ENCODE measurements around the gene ERMARD. TPM values are rescaled to one million over a fixed set of nuclear protein-coding genes. Genes with fewer than 3 reads are reported as not detected.
A peak's percentile ranks its signal among the peaks of the same experiment; 100 is the strongest.

Gene ERMARD
- total RNA-seq, 1 donor from 2014 or later, result 41.5 TPM

DNA sequence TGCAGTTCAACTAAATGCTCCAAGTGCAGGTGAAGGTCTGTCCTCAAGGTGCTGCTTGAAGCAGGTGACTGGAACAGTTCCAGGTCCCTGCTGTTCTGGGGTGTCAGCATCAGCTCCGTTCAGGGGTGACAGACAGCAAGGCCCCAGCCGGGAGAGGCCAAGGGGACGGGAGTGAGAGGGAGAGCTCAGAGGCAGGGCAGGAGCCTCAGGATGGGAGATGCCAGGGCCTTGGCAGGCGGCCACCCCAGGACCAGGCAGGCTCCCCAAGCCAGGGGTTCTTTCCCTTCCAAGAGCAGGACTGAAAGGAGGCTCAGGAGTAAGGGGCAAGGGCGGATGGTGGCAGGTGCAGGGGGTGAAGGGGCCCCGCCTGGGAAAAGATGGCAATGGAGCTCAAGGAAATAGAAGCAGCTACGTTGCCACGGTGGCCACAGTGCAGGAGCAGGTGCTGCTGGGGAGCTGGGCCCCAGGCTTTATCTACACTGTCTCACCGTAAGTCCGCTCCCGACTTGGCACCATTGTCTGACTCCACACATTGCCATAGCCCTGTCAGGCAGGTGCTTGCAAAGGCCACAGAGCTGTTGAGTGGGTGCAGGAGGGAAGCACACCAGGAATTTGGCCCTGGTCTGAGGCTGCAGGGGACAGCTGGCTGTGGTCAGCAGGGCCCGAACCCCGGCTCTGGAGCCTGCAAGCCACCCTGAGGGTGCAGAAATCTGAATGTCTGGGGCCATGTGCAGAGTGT is 43.1 kb downstream of the ERMARD start:
- Histone ChIP-seq H3K4me3 (no peak overlapping the region), H3K9me3 (no peaks in the 10 kb centered on the region), H3K36me3 (no peaks in the 10 kb centered on the region), H3K27me3 (no peaks in the 10 kb centered on the region), H3K4me1 (peaks cover 14% of the 10 kb centered on the region), H3K27ac (no peak overlapping the region)
- peak; percentile 67 to 94 for DNase-seq (ENCODE audit: extremely low spot score in 2 of 2)
- intact Hi-C loops (cut with DNase I), result no loop called here
- TF ChIP-seq, protein P1, sequence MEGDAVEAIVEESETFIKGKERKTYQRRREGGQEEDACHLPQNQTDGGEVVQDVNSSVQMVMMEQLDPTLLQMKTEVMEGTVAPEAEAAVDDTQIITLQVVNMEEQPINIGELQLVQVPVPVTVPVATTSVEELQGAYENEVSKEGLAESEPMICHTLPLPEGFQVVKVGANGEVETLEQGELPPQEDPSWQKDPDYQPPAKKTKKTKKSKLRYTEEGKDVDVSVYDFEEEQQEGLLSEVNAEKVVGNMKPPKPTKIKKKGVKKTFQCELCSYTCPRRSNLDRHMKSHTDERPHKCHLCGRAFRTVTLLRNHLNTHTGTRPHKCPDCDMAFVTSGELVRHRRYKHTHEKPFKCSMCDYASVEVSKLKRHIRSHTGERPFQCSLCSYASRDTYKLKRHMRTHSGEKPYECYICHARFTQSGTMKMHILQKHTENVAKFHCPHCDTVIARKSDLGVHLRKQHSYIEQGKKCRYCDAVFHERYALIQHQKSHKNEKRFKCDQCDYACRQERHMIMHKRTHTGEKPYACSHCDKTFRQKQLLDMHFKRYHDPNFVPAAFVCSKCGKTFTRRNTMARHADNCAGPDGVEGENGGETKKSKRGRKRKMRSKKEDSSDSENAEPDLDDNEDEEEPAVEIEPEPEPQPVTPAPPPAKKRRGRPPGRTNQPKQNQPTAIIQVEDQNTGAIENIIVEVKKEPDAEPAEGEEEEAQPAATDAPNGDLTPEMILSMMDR (IDR thresholded peaks at IDR 0.05), result no peak
- TF ChIP-seq POLR2AphosphoS5 (IDR thresholded peaks at IDR 0.05; ENCODE audit: insufficient read depth in 1 of 2, low read depth in 1 of 2) (no peak), POLR2A (IDR thresholded peaks at IDR 0.05) (no peak)

DNA sequence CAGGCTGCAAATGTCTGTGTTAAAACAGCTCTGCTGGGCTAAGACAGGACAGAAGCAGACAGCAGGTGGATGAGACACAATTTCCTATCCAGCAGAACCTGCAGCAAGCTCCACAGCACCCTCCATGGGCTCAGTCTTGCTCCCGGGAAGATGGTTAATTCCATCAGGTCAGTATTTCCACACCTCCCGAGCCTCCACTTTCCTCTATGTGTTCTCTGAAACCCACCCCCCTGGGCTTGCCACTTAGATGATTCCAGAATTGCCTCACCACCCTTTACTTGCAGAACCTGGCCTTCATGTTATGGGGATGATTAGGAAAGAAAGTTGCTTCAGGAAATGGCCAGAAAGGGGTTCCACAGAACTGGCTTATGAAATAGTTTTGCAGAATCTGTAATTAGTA is 43.8 kb downstream of the ERMARD start:
- intact Hi-C loops (cut with DNase I), result no loop called here
- H3K4me1 ChIP-seq, result peaks cover 8% of the 10 kb centered on the region
- peak; percentile 43 to 65 for DNase-seq (ENCODE audit: extremely low spot score in 2 of 2)

DNA sequence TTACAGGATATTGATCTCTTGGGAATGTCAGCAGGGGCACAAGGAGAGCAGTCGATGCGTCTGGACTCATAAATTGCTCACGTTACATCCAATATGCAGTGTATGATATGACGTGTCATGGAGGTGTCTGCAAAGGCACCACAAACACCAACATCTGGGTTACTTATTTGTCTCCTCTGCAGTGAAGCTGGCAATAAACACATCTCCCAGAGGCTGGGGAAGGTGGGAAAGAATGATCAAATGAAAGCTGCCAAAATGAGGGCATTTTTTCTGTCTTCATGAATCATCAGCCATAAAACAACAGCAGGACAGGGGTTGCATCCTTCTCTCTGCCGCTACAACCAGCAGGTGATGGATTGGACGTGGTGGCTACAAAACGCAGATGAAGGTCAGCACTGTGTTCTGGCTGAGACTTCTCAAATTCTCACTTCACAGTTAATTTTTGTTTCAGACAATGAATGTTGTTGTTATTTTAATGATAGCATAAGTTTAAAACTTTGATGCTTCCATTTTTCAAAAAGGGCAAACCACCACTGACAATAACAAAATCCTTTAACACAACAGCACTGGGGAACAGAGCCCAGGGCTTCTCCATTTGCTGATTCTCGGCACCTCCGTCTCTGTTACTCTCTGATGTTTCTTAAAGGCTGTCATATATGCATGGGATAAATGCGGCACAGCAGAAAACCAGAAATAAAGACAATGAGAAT is 47.5 kb downstream of the ERMARD start:
- DNase-seq (ENCODE audit: extremely low spot score in 2 of 2), result peak in 1 of 2 donors; percentile 75
- no peak for TF ChIP-seq POLR2AphosphoS5 (IDR thresholded peaks at IDR 0.05; ENCODE audit: insufficient read depth in 1 of 2, low read depth in 1 of 2)
- Histone ChIP-seq H3K9me3 (no peaks in the 10 kb centered on the region), H3K27ac (no peak overlapping the region), H3K27me3 (no peaks in the 10 kb centered on the region), H3K4me3 (no peak overlapping the region), H3K36me3 (no peaks in the 10 kb centered on the region), H3K4me1 (no peaks in the 10 kb centered on the region)
- intact Hi-C loops (cut with DNase I), result no loop called here

More for the DNA sequence above, 43.8 kb downstream of the ERMARD start:
- H3K27me3 ChIP-seq, result no peaks in the 10 kb centered on the region
- TF ChIP-seq, protein P1 (IDR thresholded peaks at IDR 0.05), result no peak
- TF ChIP-seq POLR2AphosphoS5 (IDR thresholded peaks at IDR 0.05; ENCODE audit: insufficient read depth in 1 of 2, low read depth in 1 of 2) (no peak), POLR2A (IDR thresholded peaks at IDR 0.05) (no peak)
- no peaks in the 10 kb centered on the region for H3K9me3 ChIP-seq
- no peaks in the 10 kb centered on the region for H3K36me3 ChIP-seq
- no peak overlapping the region for H3K27ac ChIP-seq
- H3K4me3 ChIP-seq, result no peak overlapping the region

DNA sequence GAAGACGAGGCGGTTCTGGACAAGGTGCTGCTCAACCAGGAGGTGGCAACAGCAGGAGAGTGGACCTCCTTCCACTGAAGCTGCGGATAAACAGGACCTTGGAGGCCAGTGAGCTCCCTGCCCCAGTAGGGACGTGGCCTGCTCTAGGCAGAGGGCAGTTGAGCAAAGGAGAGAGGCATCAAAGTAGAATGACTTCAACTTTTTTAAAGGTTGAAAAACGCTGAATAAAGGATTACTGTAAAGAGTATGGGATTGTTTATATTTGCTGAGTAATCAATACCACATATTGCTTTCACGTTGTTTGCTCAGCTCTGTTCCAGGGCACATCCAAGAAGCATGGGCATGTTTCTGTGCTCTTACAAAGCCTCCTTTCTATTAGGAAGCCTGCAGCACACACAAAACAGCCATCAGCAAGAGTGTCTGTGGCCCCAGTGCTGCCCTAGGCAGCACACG is 48.1 kb downstream of the ERMARD start:
- Histone ChIP-seq H3K27ac (no peak overlapping the region), H3K9me3 (no peaks in the 10 kb centered on the region), H3K4me3 (no peak overlapping the region), H3K36me3 (no peaks in the 10 kb centered on the region), H3K4me1 (no peaks in the 10 kb centered on the region), H3K27me3 (no peaks in the 10 kb centered on the region)
- no peak for TF ChIP-seq POLR2A (IDR thresholded peaks at IDR 0.05)
- TF ChIP-seq, protein P1 (IDR thresholded peaks at IDR 0.05), result no peak
- DNase-seq (ENCODE audit: extremely low spot score in 2 of 2), result peak in 1 of 2 donors; percentile 19
- intact Hi-C loops (cut with DNase I), result no loop called here

DNA sequence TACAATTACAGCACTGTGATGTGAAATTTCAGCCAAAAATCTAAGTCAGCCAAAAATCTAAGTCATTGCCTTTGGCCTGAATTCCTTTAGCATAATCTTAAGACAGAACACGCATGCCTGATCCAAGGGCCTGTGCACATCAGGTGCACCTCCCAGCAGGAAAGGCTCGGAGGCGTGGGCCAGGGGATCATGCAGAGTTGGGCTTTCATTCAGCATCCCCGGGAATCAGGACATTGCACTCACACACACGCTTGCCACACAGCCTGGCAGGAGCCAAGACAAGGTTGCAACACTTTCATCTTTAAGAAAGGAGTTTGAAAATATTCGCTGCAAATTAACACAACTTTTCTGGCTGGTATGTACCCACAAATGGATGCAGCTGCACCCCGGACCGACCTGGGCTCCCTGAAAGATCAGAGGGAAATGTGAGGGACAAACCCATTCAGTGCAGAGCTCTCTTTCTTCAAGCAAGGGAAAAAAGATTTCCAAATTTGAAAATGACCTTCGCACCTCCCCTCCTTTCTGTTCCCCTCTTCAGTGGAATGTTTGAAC is 48.8 kb downstream of the ERMARD start:
- peak in 1 of 2 donors; percentile 62 for DNase-seq (ENCODE audit: extremely low spot score in 2 of 2)
- H3K27me3 ChIP-seq, result no peaks in the 10 kb centered on the region
- no peaks in the 10 kb centered on the region for H3K4me1 ChIP-seq
- no peak overlapping the region for H3K4me3 ChIP-seq
- no peak overlapping the region for H3K27ac ChIP-seq
- intact Hi-C loops (cut with DNase I), result no loop called here
- TF ChIP-seq POLR2A (IDR thresholded peaks at IDR 0.05) (no peak), POLR2AphosphoS5 (IDR thresholded peaks at IDR 0.05; ENCODE audit: insufficient read depth in 1 of 2, low read depth in 1 of 2) (no peak)
- TF ChIP-seq, protein P1 (IDR thresholded peaks at IDR 0.05), result no peak
- no peaks in the 10 kb centered on the region for H3K9me3 ChIP-seq
- H3K36me3 ChIP-seq, result no peaks in the 10 kb centered on the region
